HG03521 (cell line): ENCODE data around the gene ELFN1.
"Not testable (repeated sequence)": the region's sequence is repeated elsewhere in the genome, so short reads cannot be mapped to it uniquely, and the experiment has no call there.

Experiments used
- ATAC-seq: cut with Tn5 transposase; IDR thresholded peaks from one replicate; pipeline ENCODE4 v1.9.1; 2021; ENCODE audit warnings: mild to moderate bottlenecking, moderate library complexity; ENCODE audit not compliant: unreplicated experiment

The ELFN1 gene

GRCh38 chr7:1750541-1751021 lies 80.5 kb downstream of the ELFN1 start:
- ATAC-seq, result no peak

GRCh38 chr7:1752111-1752510 lies 82.0 kb downstream of the ELFN1 start:
- ATAC-seq, result no peak

GRCh38 chr7:1752771-1753563 lies 82.9 kb downstream of the ELFN1 start:
- no peak for ATAC-seq

- no peak for ATAC-seq
Measured at GRCh38 chr7:1753564-1753867, 83.4 kb downstream of the ELFN1 start.

GRCh38 chr7:1754345-1754908 lies 84.3 kb downstream of the ELFN1 start:
- no peak for ATAC-seq

GRCh38 chr7:1755783-1756625 lies 85.9 kb downstream of the ELFN1 start:
- ATAC-seq, result no peak

DNA sequence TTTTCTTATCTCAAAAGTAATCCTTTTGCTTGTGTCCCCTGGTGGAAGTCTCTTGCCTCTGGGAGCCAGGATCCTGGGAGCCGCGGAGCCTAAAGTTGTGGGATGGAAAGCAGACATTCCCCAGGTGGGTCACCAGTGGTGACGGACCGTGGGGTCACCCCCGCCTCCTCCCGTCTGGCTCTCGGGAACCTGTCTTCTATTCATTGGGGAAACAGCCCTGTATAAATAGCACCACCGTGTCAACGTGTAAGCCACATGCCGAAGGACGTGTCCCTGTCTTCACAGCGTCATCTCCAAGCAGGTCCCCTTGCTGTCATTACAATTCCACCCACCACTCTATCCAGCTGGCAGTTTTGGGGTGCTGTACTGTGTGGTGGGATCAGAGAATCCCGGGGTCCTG lies 87.5 kb downstream of the ELFN1 start:
- ATAC-seq, result no peak

DNA sequence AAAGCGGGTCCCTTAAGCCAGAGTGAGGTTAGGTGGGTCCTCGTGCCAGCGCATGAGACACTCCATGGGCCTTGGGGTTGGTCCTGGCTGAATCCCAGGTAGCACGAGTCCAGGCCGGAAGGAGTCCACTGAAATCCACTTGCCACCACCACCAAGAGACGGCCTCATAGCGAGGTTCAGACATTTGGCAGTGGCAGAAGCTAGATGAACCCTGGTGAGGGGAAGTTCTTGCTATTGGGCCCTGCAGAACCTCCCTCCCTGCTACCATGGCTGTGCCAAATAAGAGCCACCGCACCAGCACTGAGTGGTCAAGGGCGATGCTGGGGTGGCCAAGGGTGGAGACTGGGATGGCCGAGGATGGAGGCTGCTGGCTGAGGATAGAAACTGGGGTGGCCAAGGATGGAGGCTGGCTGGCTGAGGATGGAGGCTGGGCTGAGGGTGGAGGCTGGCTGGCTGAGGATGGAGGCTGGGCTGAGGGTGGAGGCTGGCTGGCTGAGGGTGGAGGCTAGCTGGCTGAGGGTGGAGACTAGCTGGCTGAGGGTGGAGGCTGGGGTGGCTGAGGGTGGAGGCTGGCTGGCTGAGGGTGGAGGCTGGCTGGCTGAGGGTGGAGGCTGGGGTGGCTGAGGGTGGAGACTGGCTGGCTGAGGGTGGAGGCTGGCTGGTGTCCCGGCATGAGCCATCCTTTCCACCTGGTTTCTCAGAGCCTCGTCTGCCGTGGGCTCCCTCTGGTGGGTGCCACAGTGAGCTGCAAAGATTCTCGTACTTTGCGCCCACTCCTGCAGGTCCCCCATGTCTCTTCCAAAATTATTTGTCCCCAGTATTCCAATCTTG lies 88.2 kb downstream of the ELFN1 start:
- no peak for ATAC-seq

DNA sequence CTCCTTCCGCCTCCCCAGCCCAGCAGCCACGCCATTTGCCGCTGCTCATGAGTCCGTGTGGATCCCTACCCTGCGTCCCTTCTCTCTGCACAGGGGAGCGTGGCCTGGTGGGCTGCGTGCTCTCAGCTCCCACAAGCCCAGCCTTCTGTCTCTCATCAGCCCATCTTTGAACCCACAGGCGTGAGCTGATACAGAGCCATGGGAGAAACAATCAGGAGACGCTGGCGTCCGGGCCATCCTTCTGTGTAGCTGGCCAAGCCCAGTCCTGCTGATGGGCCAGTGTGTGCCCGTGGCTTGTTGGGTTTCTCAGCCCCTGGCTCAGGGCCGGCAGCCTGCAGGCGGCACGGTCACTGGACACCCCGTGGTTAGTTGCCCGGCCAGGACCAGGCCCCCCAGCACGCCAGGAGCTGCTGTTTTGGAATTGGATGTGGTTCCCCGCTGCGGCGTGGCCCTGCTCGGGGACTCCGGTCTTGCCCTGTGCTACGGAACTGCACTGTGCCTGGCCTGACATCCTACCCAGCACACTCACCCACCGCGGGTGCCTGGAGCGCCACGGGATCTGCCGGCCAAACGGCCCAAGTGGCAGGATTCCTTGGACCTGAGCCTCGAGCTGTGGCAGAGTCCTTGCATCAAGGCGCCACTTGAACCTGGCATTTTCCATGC lies 88.9 kb downstream of the ELFN1 start:
- ATAC-seq, result no peak

GRCh38 chr7:1761097-1761496 lies 91.0 kb downstream of the ELFN1 start:
- ATAC-seq, result no peak

- no peak for ATAC-seq
Measured at GRCh38 chr7:1761774-1762173, 91.7 kb downstream of the ELFN1 start.

DNA sequence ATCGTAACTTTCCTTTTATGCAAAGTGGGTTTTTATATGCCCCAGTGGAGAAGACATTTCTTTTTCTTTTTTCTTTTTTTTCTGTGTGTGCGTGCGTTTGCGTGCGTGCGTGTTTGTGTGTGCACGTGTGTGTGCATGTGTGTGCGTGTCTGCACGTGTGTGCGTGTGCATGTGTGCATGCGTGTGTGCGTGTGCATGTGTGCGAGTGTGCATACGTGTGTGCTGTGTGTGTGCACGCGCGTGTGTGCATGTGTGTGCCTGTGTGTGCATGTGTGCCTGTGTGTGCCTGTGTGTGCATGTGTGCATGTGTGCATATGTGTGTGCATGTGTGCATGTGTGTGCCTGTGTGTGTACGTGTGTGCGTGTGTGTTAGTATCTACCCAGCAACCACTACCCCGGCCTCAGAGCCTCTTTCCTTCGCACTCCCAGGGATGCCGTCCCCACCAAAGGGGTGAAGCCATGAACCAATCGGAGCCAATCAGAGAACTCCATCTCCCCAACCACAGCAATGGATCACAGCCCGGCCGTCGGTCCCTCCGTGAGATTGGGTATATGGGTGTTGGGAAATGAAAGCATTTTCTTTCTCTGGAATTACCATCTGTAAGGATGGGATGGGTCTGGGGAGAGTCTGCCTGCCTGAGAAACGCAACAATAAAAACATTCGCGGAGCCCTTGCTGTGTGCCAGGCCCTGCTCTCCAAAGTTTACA lies 92.3 kb downstream of the ELFN1 start:
- no peak for ATAC-seq

DNA sequence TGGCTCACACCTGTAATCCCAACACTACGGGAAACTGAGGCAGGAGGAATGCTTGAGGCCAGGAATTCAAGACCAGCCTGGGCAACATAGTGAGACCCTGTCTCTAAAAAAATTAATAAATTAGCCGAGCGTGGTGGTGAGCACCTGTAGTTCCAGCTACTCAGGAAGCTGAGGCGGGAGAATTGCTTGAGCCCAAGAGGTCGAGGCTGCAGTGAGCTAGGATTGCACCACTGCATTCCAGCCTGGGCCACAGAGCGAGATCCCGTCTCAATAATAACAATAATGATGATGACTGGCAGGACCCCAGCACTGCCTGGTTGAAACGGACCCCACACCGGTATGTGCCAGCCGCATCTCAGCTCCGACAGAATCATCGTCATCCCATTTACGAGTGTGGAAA lies 93.0 kb downstream of the ELFN1 start:
- no peak for ATAC-seq

DNA sequence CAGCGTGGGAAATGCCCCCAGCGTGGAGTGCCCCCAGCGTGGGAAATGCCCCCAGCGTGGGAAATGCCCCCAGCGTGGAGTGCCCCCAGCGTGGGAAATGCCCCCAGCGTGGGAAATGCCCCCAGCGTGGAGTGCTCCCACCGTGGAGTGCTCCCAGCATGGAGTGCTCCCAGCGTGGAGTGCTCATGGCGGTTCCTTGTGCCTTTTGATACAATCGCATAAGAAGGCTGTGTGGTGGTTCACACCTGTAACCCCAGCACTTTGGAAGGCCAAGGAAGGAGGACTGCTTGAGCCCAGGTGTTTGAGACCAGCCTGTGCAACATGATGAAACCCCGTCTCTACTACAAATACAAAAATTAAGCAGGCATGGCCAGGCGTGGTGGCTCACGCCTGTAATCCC lies 93.8 kb downstream of the ELFN1 start:
- not testable (repeated sequence) for ATAC-seq

- no peak for ATAC-seq
Measured at GRCh38 chr7:1765336-1765735, 95.3 kb downstream of the ELFN1 start.

- no peak for ATAC-seq
Measured at GRCh38 chr7:1767524-1767923, 97.4 kb downstream of the ELFN1 start.

GRCh38 chr7:1768832-1769231 lies 98.8 kb downstream of the ELFN1 start:
- no peak for ATAC-seq

DNA sequence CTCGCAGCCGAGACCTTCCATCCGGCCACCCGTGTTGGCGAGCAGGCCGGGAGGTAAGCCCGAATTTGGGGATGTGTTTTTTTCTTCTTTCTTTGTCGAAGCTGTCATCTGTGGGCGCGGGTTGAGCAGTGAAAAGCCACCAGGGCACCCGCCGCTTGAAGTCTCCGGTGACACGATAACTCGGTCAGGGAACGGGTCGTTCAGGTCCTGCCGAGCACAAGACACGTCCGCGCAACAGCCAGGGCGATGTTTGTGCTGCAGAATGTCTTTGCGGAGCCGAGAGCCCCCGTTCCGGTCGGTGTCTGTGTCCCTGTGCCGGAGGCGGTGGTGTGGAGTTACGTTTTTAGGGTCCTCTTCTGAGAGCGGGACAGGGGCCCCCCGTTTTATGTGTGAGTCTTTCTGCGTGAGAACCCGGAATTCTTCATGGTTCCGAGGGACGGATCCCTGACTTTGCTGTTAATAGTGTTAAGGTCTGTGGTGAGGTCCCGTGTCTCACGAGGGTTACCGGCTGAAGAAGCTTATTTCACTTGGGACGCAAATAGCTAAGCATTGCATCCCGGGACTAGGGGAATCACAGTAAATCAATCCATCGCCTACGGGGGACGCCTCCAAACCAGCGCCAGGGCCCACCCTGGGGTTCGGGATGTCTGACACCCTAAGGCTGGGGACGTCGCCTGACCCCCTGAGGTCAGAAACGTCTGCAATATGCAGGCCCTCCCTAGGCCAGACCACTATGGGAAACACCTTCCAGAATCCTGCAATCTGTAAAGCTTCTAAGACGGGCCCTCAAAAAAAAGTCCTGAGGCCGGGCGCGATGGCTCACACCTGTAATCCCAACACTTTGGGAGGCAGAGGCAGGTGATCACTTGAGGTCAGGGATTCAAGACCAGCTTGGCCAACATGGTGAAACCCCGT lies 99.5 kb downstream of the ELFN1 start:
- ATAC-seq, result no peak

GRCh38 chr7:1770331-1770730 lies 100.3 kb downstream of the ELFN1 start:
- no peak for ATAC-seq
